PC-3 (cell line): ENCODE results near the gene TYW3.

Experiments used
- EZH2 ChIP-seq: fragments of 300-600 bp; sonication (generic); IDR thresholded peaks from one replicate; pipeline ENCODE4 v1.6.1; 2017; ENCODE audit warnings: antibody characterized with exemption, mild to moderate bottlenecking, low read length; ENCODE audit not compliant: unreplicated experiment
- EZH2phosphoT487 ChIP-seq: fragments of 300-600 bp; sonication (generic); IDR thresholded peaks from 2 replicates; pipeline ENCODE4 v1.6.1; 2018; ENCODE audit warnings: mild to moderate bottlenecking, antibody characterized with exemption, low read length, borderline replicate concordance
- TF ChIP-seq, protein P1 (sequence below): fragments of 300-600 bp; sonication (generic); conservative IDR thresholded peaks from 2 replicates; pipeline ENCODE4 v1.5.1; 2017; ENCODE audit warnings: antibody characterized with exemption, low read depth, mild to moderate bottlenecking, low read length

DNA sequence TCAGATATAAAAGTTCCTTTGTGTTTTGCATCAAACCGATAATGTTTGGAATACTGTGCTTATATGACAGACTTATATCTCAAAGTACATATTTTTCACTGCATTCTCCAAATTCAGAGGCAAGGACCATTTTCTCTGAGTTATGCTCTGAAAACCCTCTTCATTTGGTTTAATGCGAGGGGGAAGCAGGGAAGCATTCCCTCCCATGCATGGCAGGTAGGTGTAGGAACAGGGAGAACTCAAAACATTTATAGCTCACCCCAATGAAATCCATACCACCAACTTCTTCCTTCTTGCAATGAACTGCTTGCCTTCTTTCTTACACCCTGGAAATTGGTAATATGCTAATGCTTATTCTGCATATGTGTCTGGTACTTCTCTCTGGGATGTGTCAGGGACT, 48.7 kb upstream of the TYW3 start:
- TF ChIP-seq, protein P1, sequence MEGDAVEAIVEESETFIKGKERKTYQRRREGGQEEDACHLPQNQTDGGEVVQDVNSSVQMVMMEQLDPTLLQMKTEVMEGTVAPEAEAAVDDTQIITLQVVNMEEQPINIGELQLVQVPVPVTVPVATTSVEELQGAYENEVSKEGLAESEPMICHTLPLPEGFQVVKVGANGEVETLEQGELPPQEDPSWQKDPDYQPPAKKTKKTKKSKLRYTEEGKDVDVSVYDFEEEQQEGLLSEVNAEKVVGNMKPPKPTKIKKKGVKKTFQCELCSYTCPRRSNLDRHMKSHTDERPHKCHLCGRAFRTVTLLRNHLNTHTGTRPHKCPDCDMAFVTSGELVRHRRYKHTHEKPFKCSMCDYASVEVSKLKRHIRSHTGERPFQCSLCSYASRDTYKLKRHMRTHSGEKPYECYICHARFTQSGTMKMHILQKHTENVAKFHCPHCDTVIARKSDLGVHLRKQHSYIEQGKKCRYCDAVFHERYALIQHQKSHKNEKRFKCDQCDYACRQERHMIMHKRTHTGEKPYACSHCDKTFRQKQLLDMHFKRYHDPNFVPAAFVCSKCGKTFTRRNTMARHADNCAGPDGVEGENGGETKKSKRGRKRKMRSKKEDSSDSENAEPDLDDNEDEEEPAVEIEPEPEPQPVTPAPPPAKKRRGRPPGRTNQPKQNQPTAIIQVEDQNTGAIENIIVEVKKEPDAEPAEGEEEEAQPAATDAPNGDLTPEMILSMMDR, result no peak
- TF ChIP-seq EZH2phosphoT487, result no peak
- no peak for TF ChIP-seq EZH2
